Stomach smooth muscle (tissue), 2 donors: ENCODE measurements around the gene ABLIM2.

ENCODE experiments used
- H3K27ac ChIP-seq: one replicate; pipeline ENCODE4 v1.7.0; 2013; ENCODE audit warnings: mild to moderate bottlenecking, low read length, inconsistent platforms
- H3K27me3 ChIP-seq, 2 donors: one replicate each; pipeline ENCODE4 v1.7.0; 2013; ENCODE audit warnings: low read length in 2 of 2; ENCODE audit not compliant: insufficient read depth in 2 of 2, control insufficient read depth in 1 of 2
- H3K36me3 ChIP-seq, 2 donors: one replicate each; pipeline ENCODE4 v1.7.0; 2013; ENCODE audit warnings: low read length in 2 of 2; ENCODE audit not compliant: control insufficient read depth in 2 of 2, insufficient read depth in 2 of 2
- H3K4me1 ChIP-seq: one replicate; pipeline ENCODE4 v1.7.0; 2013; ENCODE audit warnings: low read length; ENCODE audit not compliant: control insufficient read depth, insufficient read depth
- H3K4me3 ChIP-seq, 2 donors: one replicate each; pipeline ENCODE4 v1.7.0; 2013; ENCODE audit warnings: low read length in 2 of 2
- H3K9ac ChIP-seq, 2 donors: one replicate each; pipeline ENCODE4 v1.7.0; 2013; ENCODE audit warnings: low read length in 2 of 2, mild to moderate bottlenecking in 1 of 2
- H3K9me3 ChIP-seq, 2 donors: one replicate each; pipeline ENCODE4 v1.7.0; 2013; ENCODE audit warnings: low read length in 2 of 2; ENCODE audit not compliant: control insufficient read depth in 2 of 2
- donor health status: healthy.
- donor health status: Pancreatic carcinoma.

Gene ABLIM2

GRCh38 chr4:8005033-8005808 lies 153.4 kb downstream of the ABLIM2 start:
- Histone ChIP-seq H3K36me3 (peaks cover 0 to 4% of the 10 kb centered on the region in 2 donors), H3K9ac (no peak overlapping the region), H3K9me3 (no peaks in the 10 kb centered on the region), H3K4me3 (no peak overlapping the region), H3K27ac (no peak overlapping the region), H3K27me3 (no peaks in the 10 kb centered on the region), H3K4me1 (peaks cover 2% of the 10 kb centered on the region)

GRCh38 chr4:8004066-8004465 lies 154.5 kb downstream of the ABLIM2 start:
- Histone ChIP-seq H3K9me3 (no peaks in the 10 kb centered on the region), H3K9ac (no peak overlapping the region), H3K4me1 (no peaks in the 10 kb centered on the region), H3K27ac (no peak overlapping the region), H3K36me3 (peaks cover 0 to 4% of the 10 kb centered on the region in 2 donors), H3K4me3 (no peak overlapping the region), H3K27me3 (no peaks in the 10 kb centered on the region)

GRCh38 chr4:8002525-8003309 lies 155.9 kb downstream of the ABLIM2 start:
- no peak overlapping the region for H3K9ac ChIP-seq
- no peaks in the 10 kb centered on the region for H3K27me3 ChIP-seq
- no peak overlapping the region for H3K27ac ChIP-seq
- no peaks in the 10 kb centered on the region for H3K9me3 ChIP-seq
- no peak overlapping the region for H3K4me3 ChIP-seq
- no peaks in the 10 kb centered on the region for H3K4me1 ChIP-seq
- peaks cover 0 to 4% of the 10 kb centered on the region in 2 donors for H3K36me3 ChIP-seq

- Histone ChIP-seq H3K36me3 (peaks cover 0 to 4% of the 10 kb centered on the region in 2 donors), H3K27me3 (no peaks in the 10 kb centered on the region), H3K4me3 (no peak overlapping the region), H3K9ac (no peak overlapping the region), H3K9me3 (no peaks in the 10 kb centered on the region), H3K27ac (no peak overlapping the region), H3K4me1 (no peaks in the 10 kb centered on the region)
Observed at GRCh38 chr4:8001564-8002355, 156.9 kb downstream of the ABLIM2 start.

GRCh38 chr4:8000721-8001491 lies 157.7 kb downstream of the ABLIM2 start:
- H3K27ac ChIP-seq = no peak overlapping the region
- peaks cover 0 to 2% of the 10 kb centered on the region in 2 donors for H3K36me3 ChIP-seq
- no peaks in the 10 kb centered on the region for H3K27me3 ChIP-seq
- no peak overlapping the region for H3K9ac ChIP-seq
- H3K4me3 ChIP-seq = no peak overlapping the region
- H3K4me1 ChIP-seq = no peaks in the 10 kb centered on the region
- H3K9me3 ChIP-seq = no peaks in the 10 kb centered on the region

GRCh38 chr4:8000247-8000646 lies 158.4 kb downstream of the ABLIM2 start:
- H3K4me3 ChIP-seq = no peak overlapping the region
- H3K27me3 ChIP-seq = no peaks in the 10 kb centered on the region
- H3K9me3 ChIP-seq = no peaks in the 10 kb centered on the region
- no peak overlapping the region for H3K27ac ChIP-seq
- H3K9ac ChIP-seq = no peak overlapping the region
- H3K36me3 ChIP-seq = peaks cover 0 to 2% of the 10 kb centered on the region in 2 donors
- H3K4me1 ChIP-seq = no peaks in the 10 kb centered on the region

- Histone ChIP-seq H3K4me1 (no peaks in the 10 kb centered on the region), H3K27me3 (no peaks in the 10 kb centered on the region), H3K9me3 (no peaks in the 10 kb centered on the region), H3K27ac (no peak overlapping the region), H3K36me3 (peaks cover 0 to under 1% of the 10 kb centered on the region in 2 donors), H3K9ac (no peak overlapping the region), H3K4me3 (no peak overlapping the region)
Observed at GRCh38 chr4:7999695-8000094, 158.9 kb downstream of the ABLIM2 start.

- H3K9ac ChIP-seq = no peak overlapping the region
- no peaks in the 10 kb centered on the region for H3K36me3 ChIP-seq
- no peaks in the 10 kb centered on the region for H3K27me3 ChIP-seq
- no peaks in the 10 kb centered on the region for H3K9me3 ChIP-seq
- H3K4me1 ChIP-seq = no peaks in the 10 kb centered on the region
- H3K4me3 ChIP-seq = no peak overlapping the region
- no peak overlapping the region for H3K27ac ChIP-seq
Observed at GRCh38 chr4:7999279-7999678, 159.3 kb downstream of the ABLIM2 start.

- no peaks in the 10 kb centered on the region for H3K9me3 ChIP-seq
- H3K27ac ChIP-seq = no peak overlapping the region
- no peaks in the 10 kb centered on the region for H3K4me1 ChIP-seq
- H3K9ac ChIP-seq = no peak overlapping the region
- no peaks in the 10 kb centered on the region for H3K27me3 ChIP-seq
- no peaks in the 10 kb centered on the region for H3K36me3 ChIP-seq
- no peak overlapping the region for H3K4me3 ChIP-seq
Observed at GRCh38 chr4:7998447-7998846, 160.2 kb downstream of the ABLIM2 start.

- no peak overlapping the region for H3K27ac ChIP-seq
- H3K27me3 ChIP-seq = no peaks in the 10 kb centered on the region
- H3K9me3 ChIP-seq = no peaks in the 10 kb centered on the region
Observed at GRCh38 chr4:7995866-7996265, 162.7 kb downstream of the ABLIM2 start.

More at GRCh38 chr4:7995866-7996265, 162.7 kb downstream of the ABLIM2 start:
- H3K9ac ChIP-seq = no peak overlapping the region
- H3K4me3 ChIP-seq = no peak overlapping the region
- no peaks in the 10 kb centered on the region for H3K4me1 ChIP-seq
- H3K36me3 ChIP-seq = no peaks in the 10 kb centered on the region
